ENCODE results near the gene MNAT1.

Gene MNAT1

DNA sequence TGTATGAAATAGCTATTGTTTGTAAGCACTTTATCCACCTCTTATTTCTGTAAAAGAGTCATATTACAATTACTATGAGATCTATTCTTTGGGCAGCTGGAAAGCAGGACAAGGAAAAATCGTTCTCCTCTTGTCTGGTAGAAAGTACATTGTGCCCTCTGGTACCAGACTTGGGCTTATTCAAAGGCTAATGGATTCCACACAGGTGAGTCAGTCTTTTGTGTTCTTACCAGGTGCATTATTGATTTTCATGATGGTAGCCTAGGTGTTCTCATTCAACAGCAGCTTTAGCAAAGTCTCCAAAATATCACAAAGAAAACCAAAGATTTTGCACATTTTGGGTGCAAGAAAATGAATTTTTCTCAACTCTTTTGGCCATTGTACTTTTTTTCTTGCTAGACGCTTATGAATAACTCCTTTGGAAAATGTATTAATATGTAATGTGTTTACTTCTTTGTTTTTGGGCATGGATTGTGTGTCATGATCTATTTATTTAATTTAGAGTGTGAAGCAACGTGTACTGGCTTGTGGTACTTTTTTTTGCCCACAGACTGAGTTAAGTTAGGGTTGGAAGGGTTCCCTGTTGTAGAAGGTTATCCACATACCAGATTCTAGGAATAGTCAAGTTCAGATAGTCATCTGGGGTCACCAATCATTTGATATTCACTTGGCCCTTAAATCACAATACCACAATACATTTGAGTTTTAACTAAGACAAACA lies 26.2 kb downstream of the MNAT1 start:
- Histone ChIP-seq H3K36me3 (replicated peaks) (no peaks in the 10 kb centered on the region), H3K27me3 (replicated peaks) (no peaks in the 10 kb centered on the region), H3K4me3 (ENCODE audit: low read depth, low read length) (no peak overlapping the region), H3K27ac (no peak overlapping the region)
- in situ Hi-C loops (cut with HindIII; ENCODE audit: low pct_ligation_motif_present, low sequenced_read_pairs): no loop called here
- no peak for DNase-seq
- no peak for TF ChIP-seq CTCF (IDR thresholded peaks at IDR 0.05; ENCODE audit: low read depth, low read length, missing control alignments)

DNA sequence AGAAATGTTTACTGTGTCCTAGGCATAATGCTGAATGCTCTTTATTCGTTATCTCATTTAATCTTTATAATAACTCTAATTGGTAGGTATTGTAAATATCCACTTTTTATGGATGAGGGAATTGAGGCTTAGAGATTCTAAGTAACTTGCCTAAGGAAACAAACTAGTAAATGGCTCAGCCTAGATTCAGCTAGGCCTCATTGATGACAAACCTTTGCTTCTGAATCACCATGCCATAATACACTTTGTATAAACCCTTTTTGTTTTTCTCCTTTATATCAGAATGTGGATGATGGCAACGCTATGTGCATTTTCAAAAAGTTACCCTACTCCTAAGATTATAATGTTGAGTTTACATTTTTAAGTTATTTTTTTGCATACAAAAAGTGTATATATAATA lies 34.0 kb downstream of the MNAT1 start:
- Histone ChIP-seq H3K36me3 (replicated peaks) (no peaks in the 10 kb centered on the region), H3K4me3 (ENCODE audit: low read depth, low read length) (no peak overlapping the region), H3K27me3 (replicated peaks) (no peaks in the 10 kb centered on the region), H3K27ac (no peak overlapping the region)
- no peak for DNase-seq
- in situ Hi-C loops (cut with HindIII; ENCODE audit: low pct_ligation_motif_present, low sequenced_read_pairs): no loop called here
- no peak for TF ChIP-seq CTCF (IDR thresholded peaks at IDR 0.05; ENCODE audit: low read depth, low read length, missing control alignments)

DNA sequence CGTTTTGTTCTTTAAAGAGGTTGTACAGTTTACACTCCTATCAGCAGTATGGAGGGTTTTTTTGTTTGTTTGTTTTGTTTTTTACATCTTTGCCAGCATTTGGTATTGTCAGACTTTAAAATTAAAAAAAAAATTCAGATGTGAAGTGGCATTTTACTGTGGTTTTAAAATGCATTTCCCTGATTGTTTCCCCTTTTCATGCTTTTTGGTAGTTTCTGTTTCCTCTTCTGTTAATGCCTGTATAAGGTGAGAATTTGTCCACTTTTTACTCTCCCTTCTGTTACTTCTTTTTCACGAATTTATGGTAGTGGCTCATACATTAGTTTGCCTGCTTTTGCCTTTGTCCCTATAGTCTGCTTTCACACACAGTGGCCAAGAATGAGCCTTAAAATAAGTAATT lies 36.6 kb downstream of the MNAT1 start:
- DNase-seq: no peak
- Histone ChIP-seq H3K27ac (no peak overlapping the region), H3K27me3 (replicated peaks) (no peaks in the 10 kb centered on the region), H3K36me3 (replicated peaks) (no peaks in the 10 kb centered on the region), H3K4me3 (ENCODE audit: low read depth, low read length) (no peak overlapping the region)
- in situ Hi-C loops (cut with HindIII; ENCODE audit: low pct_ligation_motif_present, low sequenced_read_pairs): no loop called here
- no peak for TF ChIP-seq CTCF (IDR thresholded peaks at IDR 0.05; ENCODE audit: low read depth, low read length, missing control alignments)

GRCh38 chr14:60773558-60773957 lies 39.0 kb downstream of the MNAT1 start:
- Histone ChIP-seq H3K4me3 (ENCODE audit: low read depth, low read length) (no peak overlapping the region), H3K36me3 (replicated peaks) (no peaks in the 10 kb centered on the region), H3K27me3 (replicated peaks) (no peaks in the 10 kb centered on the region), H3K27ac (no peak overlapping the region)
- DNase-seq: no peak
- no peak for TF ChIP-seq CTCF (IDR thresholded peaks at IDR 0.05; ENCODE audit: low read depth, low read length, missing control alignments)
- in situ Hi-C loops (cut with HindIII; ENCODE audit: low pct_ligation_motif_present, low sequenced_read_pairs): no loop called here

DNA sequence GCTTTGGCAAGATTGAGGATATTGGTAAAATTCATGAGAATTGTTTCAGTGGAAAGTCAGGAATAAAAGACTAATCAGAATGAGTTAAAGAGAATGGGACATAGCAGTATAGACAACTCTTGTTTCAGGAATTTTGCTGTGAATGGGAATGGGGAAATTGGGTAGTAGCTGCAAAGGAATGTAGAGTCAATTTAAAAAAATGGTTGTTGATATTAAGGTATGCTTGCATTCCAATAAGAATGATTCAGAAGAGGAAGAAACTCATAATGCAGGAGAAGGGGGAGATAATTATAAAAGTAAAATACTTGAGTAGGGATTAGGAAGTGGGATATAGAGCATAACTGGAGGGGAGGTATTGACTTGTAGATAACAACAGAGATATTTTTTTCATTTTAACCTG lies 40.7 kb downstream of the MNAT1 start:
- TF ChIP-seq CTCF (IDR thresholded peaks at IDR 0.05; ENCODE audit: low read depth, low read length, missing control alignments): no peak
- DNase-seq: peak; percentile 19
- H3K36me3 ChIP-seq (replicated peaks): no peaks in the 10 kb centered on the region
- in situ Hi-C loops (cut with HindIII; ENCODE audit: low pct_ligation_motif_present, low sequenced_read_pairs): no loop called here
- H3K4me3 ChIP-seq (ENCODE audit: low read depth, low read length): no peak overlapping the region
- H3K27me3 ChIP-seq (replicated peaks): no peaks in the 10 kb centered on the region
- H3K27ac ChIP-seq: no peak overlapping the region

Data from brain microvascular endothelial cell (primary cell).